ENCODE data around the gene OPN3. TPM values are rescaled to one million over a fixed set of nuclear protein-coding genes. Genes with fewer than 3 reads are reported as not detected.

Gene OPN3
- total and polyA plus RNA-seq, 9 of the 15 experiments (the other 6 are each of a cell fraction or from before 2014, with no cell fraction given): 4.2 to 34.6 (median 17.0) TPM

DNA sequence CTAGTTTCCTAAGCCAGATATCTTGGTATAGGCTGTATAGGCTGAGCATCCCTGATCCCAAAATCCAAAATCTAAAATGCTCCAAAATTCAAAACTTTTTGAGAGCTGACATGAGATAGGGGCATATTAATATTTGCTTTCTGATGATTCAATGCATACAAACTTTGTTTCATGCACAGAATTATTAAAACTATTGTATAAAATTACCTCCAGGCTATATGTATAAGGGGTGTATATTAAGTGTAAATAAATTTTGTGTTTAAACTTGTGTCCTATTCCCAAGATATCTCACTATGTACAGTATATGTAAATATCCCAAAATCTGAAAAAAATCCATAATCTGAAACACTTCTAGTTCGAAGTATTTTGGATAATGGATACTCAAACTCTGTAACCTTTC lies 14.5 kb upstream of the OPN3 start:
- ATAC-seq: no peak
- no peak overlapping the region for H3K27ac ChIP-seq (ENCODE audit: extremely low read depth, low read depth, low read length)
- no peaks in the 10 kb centered on the region for H3K9me1 ChIP-seq (ENCODE audit: control insufficient read depth, insufficient read depth, low read length)
- in situ Hi-C loops (cut with MboI): no loop called here
- H3K27me3 ChIP-seq (ENCODE audit: control insufficient read depth in 2 of 2, insufficient read depth in 2 of 2, low read length in 2 of 2): no peaks in the 10 kb centered on the region
- H2AFZ ChIP-seq (ENCODE audit: low read depth, low read length): peak overlapping the region; percentile 30; the same call in 1 of the 2 replicates
- no peak overlapping the region for H3K4me3 ChIP-seq
- peaks cover 0 to 4% of the 10 kb centered on the region in 2 experiments; a peak in 2 of 5 replicates for H3K4me1 ChIP-seq (replicated peaks in 1 of 2; ENCODE audit: control insufficient read depth in 2 of 2, insufficient read depth in 2 of 2, low read length in 2 of 2)
- no peaks in the 10 kb centered on the region for H3K36me3 ChIP-seq (ENCODE audit: control insufficient read depth, insufficient read depth, low read length)
- WGBS (ENCODE audit: insufficient coverage, low coverage, missing lambda C conversion rate): 24% methylated on average over 1 of the region's 1 CpG
- BruUV-seq (replicated peaks): no TSS peak
- DNase-seq (ENCODE audit: extremely low read depth in 1 of 4, low spot score in 3 of 4): no peak
- intact Hi-C loops (cut with micrococcal nuclease): no loop called here
- no peaks in the 10 kb centered on the region for H4K20me1 ChIP-seq (replicated peaks; ENCODE audit: control insufficient read depth, insufficient read depth, low read length)
- no peak overlapping the region for H3K4me2 ChIP-seq (ENCODE audit: insufficient read depth, low read length)
- H3K79me2 ChIP-seq (ENCODE audit: control insufficient read depth, insufficient read depth, low read length): no peaks in the 10 kb centered on the region
- no peak for FAIRE-seq
- ChIA-PET POLR2A (interaction anchor here (0.7 to 1.5 kb wide), 5 partner anchors 10 to 96 kb away, joined by 3 to 6 read pairs (median 4); partner anchors contain the start of genes CHML and OPN3), CTCF (ENCODE audit: low intra/inter-chr PET ratio) (no interaction called here)
- H3K9ac ChIP-seq (ENCODE audit: insufficient read depth in 1 of 2, low read depth in 2 of 2, low read length in 2 of 2): no peak overlapping the region
- H3K9me3 ChIP-seq (replicated peaks; ENCODE audit: control insufficient read depth, insufficient read depth, low read depth, low read length): no peaks in the 10 kb centered on the region
- TF ChIP-seq ZNF449 (CRISPR knock-in tag; IDR thresholded peaks at IDR 0.05) (no peak), ZNF280B (CRISPR knock-in tag; IDR thresholded peaks at IDR 0.05) (no peak), MCM5 (IDR thresholded peaks at IDR 0.05; ENCODE audit: low read depth) (no peak), GABPA (tag; conservative IDR thresholded peaks at IDR 0.05; ENCODE audit: low read depth) (no peak), ZNF121 (CRISPR knock-in tag; conservative IDR thresholded peaks at IDR 0.05) (no peak), SUPT5H (IDR thresholded peaks at IDR 0.05) (no peak), BRF1 (IDR thresholded peaks at IDR 0.05; ENCODE audit: borderline replicate concordance, extremely low read depth, insufficient read length) (no peak), PML (IDR thresholded peaks at IDR 0.05; ENCODE audit: low read length) (no peak), NCOA4 (IDR thresholded peaks at IDR 0.05; ENCODE audit: partially characterized antibody) (no peak)
- TF ChIP-seq, protein P1, sequence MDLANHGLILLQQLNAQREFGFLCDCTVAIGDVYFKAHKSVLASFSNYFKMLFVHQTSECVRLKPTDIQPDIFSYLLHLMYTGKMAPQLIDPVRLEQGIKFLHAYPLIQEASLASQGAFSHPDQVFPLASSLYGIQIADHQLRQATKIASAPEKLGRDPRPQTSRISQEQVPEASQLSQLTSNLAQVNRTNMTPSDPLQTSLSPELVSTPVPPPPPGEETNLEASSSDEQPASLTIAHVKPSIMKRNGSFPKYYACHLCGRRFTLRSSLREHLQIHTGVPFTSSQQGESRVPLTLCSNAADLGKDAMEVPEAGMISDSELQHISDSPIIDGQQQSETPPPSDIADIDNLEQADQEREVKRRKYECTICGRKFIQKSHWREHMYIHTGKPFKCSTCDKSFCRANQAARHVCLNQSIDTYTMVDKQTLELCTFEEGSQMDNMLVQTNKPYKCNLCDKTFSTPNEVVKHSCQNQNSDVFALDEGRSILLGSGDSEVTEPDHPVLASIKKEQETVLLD (IDR thresholded peaks at IDR 0.05): no peak
- TF ChIP-seq, protein P2, sequence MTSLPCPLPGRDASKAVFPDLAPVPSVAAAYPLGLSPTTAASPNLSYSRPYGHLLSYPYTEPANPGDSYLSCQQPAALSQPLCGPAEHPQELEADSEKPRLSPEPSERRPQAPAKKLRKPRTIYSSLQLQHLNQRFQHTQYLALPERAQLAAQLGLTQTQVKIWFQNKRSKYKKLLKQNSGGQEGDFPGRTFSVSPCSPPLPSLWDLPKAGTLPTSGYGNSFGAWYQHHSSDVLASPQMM (CRISPR knock-in tag; IDR thresholded peaks at IDR 0.05): no peak
- TF ChIP-seq, protein P3, sequence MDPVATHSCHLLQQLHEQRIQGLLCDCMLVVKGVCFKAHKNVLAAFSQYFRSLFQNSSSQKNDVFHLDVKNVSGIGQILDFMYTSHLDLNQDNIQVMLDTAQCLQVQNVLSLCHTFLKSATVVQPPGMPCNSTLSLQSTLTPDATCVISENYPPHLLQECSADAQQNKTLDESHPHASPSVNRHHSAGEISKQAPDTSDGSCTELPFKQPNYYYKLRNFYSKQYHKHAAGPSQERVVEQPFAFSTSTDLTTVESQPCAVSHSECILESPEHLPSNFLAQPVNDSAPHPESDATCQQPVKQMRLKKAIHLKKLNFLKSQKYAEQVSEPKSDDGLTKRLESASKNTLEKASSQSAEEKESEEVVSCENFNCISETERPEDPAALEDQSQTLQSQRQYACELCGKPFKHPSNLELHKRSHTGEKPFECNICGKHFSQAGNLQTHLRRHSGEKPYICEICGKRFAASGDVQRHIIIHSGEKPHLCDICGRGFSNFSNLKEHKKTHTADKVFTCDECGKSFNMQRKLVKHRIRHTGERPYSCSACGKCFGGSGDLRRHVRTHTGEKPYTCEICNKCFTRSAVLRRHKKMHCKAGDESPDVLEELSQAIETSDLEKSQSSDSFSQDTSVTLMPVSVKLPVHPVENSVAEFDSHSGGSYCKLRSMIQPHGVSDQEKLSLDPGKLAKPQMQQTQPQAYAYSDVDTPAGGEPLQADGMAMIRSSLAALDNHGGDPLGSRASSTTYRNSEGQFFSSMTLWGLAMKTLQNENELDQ (CRISPR knock-in tag; IDR thresholded peaks at IDR 0.05; ENCODE audit: borderline replicate concordance): no peak
